GM12874 (cell line): ENCODE data around the gene HDAC11.

ENCODE experiments used
- TF ChIP-seq, protein P1 (sequence below): IDR thresholded peaks from 2 replicates; pipeline ENCODE4 v1.5.1; 2011; ENCODE audit warnings: low read depth, mild to moderate bottlenecking, control low read depth, low read length, moderate library complexity; ENCODE audit not compliant: insufficient read depth

HDAC11 gene

DNA sequence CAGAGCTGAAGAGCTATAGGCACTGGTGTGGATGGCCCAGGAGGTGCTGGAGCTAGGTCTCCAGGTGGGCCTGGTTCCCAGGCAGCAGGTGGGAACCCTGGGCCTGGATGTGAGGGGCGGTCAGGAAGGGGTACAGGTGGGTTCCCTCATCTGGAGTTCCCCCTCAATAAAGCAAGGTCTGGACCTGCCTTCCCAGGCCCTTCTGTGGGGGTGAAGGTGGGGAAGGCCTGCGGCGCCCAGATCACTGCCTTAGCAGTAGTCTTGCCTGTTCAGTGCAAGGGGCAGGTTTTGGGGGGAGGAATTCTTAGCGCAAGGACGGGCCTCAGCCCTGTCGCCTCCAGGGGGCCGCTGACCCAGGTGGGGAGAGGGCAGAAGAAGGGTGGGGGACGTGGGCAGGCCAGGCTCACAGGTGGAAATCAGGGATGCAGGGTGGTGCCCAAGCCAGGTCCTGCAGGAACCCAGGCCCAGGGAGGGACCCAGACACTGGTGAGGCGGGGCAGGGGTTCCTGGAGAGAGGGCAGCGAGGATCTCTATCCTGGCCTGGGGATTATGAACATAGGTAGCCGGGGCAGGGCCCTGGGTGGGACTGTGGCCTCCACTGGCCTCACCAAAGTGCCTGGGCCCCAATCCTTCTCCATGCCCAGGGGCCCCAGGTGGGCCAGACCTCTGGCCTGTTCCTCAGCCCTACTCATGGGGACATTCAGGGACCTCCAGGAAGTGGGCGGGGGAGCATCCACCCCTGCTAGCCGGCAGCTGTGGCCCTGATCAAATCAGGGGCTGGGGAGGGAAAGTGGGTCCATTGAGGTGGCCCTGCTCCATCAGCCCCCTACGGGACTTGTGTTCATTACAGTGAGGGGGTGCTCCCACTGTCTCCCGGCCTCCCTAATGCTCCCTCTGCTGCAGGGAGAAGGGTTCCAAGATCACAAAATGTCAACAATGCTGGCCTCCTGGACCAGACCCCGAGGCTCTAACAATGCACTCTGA is 25.3 kb downstream of the HDAC11 start:
- TF ChIP-seq, protein P1, sequence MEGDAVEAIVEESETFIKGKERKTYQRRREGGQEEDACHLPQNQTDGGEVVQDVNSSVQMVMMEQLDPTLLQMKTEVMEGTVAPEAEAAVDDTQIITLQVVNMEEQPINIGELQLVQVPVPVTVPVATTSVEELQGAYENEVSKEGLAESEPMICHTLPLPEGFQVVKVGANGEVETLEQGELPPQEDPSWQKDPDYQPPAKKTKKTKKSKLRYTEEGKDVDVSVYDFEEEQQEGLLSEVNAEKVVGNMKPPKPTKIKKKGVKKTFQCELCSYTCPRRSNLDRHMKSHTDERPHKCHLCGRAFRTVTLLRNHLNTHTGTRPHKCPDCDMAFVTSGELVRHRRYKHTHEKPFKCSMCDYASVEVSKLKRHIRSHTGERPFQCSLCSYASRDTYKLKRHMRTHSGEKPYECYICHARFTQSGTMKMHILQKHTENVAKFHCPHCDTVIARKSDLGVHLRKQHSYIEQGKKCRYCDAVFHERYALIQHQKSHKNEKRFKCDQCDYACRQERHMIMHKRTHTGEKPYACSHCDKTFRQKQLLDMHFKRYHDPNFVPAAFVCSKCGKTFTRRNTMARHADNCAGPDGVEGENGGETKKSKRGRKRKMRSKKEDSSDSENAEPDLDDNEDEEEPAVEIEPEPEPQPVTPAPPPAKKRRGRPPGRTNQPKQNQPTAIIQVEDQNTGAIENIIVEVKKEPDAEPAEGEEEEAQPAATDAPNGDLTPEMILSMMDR, result no peak

DNA sequence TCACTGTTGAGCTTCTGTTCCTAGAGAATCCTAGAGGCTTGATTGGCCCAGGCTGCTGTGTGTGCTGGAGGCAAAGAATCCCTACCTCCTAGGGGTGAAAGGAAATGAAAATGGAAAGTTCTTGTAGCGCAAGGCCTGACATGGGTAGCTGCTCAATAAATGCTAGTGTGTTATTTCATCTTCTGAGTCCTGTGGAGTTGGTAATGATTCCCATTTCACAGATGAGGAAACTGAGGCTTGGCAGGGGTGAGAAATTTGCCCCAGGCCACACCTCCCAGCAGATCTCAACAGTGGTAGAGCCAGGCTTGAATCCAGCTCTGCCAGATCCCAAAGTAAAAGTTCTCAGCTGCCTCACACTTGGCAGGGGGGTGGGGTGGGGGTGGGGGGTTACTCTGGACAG is 26.1 kb downstream of the HDAC11 start:
- TF ChIP-seq, protein P1, result no peak

- TF ChIP-seq, protein P1, result no peak
Measured at GRCh38 chr3:13506680-13507079, 26.6 kb downstream of the HDAC11 start.

DNA sequence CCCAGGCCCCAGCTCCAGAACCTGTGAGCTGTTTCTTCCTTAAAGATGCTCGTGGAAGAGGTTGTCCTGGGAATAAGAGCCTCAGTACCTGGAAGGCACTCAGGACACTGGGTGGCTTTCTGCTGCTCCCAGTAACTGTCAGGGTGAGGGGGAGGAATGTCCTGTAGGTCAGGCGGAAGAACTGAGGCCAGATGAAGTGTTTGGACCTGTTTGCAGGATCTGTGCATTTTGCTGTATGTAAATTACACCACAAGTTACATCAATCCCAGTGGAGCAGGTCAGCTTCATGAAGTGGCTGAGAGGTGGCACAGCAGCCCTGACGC is 27.1 kb downstream of the HDAC11 start:
- TF ChIP-seq, protein P1, result no peak

GRCh38 chr3:13507570-13508339 is 27.6 kb downstream of the HDAC11 start:
- TF ChIP-seq, protein P1, result no peak

GRCh38 chr3:13508496-13508895 is 28.4 kb downstream of the HDAC11 start:
- TF ChIP-seq, protein P1, result no peak

- TF ChIP-seq, protein P1, result no peak
Measured at GRCh38 chr3:13509059-13509815, 29.1 kb downstream of the HDAC11 start.
